ENCODE results near the gene DMXL1.

- no peak for TF ChIP-seq CTCF (IDR thresholded peaks at IDR 0.05)
- no peak for TF ChIP-seq POLR2A (IDR thresholded peaks at IDR 0.05)
These were observed 220.2 kb downstream of the DMXL1 start for GRCh38 chr5:119291056-119291455.

Measured in heart left ventricle (tissue), 13 donors.